ENCODE measurements around the gene CAMTA1. TPM values are rescaled to one million over a fixed set of nuclear protein-coding genes. Genes with fewer than 3 reads are reported as not detected.

Gene CAMTA1
- total RNA-seq, 1 donor from 2014 or later = 81.6 TPM

- no peak overlapping the region for H3K4me3 Mint-ChIP-seq (ENCODE audit: unreplicated experiment)
- no peaks in the 10 kb centered on the region for H3K9me3 Mint-ChIP-seq (ENCODE audit: unreplicated experiment)
- H3K27ac Mint-ChIP-seq (ENCODE audit: unreplicated experiment) = peak overlapping the region; percentile 37
- TF ChIP-seq CTCF (IDR thresholded peaks at IDR 0.05) = no peak
- H3K36me3 Mint-ChIP-seq (ENCODE audit: unreplicated experiment) = no peaks in the 10 kb centered on the region
- no peak for DNase-seq (ENCODE audit: extremely low spot score, unreplicated experiment)
- H3K27me3 Mint-ChIP-seq (ENCODE audit: unreplicated experiment) = no peaks in the 10 kb centered on the region
- H3K4me1 Mint-ChIP-seq (ENCODE audit: unreplicated experiment) = peaks cover 25% of the 10 kb centered on the region
Observed at GRCh38 chr1:7527733-7528045, 742.4 kb downstream of the CAMTA1 start.

GRCh38 chr1:7528386-7529198 lies 743.3 kb downstream of the CAMTA1 start:
- Mint-ChIP-seq H3K27ac (ENCODE audit: unreplicated experiment) (peak overlapping the region; percentile 59), H3K27me3 (ENCODE audit: unreplicated experiment) (no peaks in the 10 kb centered on the region), H3K4me1 (ENCODE audit: unreplicated experiment) (peaks cover 29% of the 10 kb centered on the region), H3K36me3 (ENCODE audit: unreplicated experiment) (no peaks in the 10 kb centered on the region), H3K9me3 (ENCODE audit: unreplicated experiment) (no peaks in the 10 kb centered on the region), H3K4me3 (ENCODE audit: unreplicated experiment) (no peak overlapping the region)
- no peak for DNase-seq (ENCODE audit: extremely low spot score, unreplicated experiment)
- no peak for TF ChIP-seq CTCF (IDR thresholded peaks at IDR 0.05)

- no peaks in the 10 kb centered on the region for H3K27me3 Mint-ChIP-seq (ENCODE audit: unreplicated experiment)
- no peak overlapping the region for H3K27ac Mint-ChIP-seq (ENCODE audit: unreplicated experiment)
- no peak for DNase-seq (ENCODE audit: extremely low spot score, unreplicated experiment)
- no peak overlapping the region for H3K4me3 Mint-ChIP-seq (ENCODE audit: unreplicated experiment)
- no peaks in the 10 kb centered on the region for H3K36me3 Mint-ChIP-seq (ENCODE audit: unreplicated experiment)
- H3K9me3 Mint-ChIP-seq (ENCODE audit: unreplicated experiment) = no peaks in the 10 kb centered on the region
- H3K4me1 Mint-ChIP-seq (ENCODE audit: unreplicated experiment) = peaks cover 42% of the 10 kb centered on the region
- TF ChIP-seq CTCF (IDR thresholded peaks at IDR 0.05) = no peak
Observed at GRCh38 chr1:7529917-7530316, 744.7 kb downstream of the CAMTA1 start.

- H3K36me3 Mint-ChIP-seq (ENCODE audit: unreplicated experiment) = no peaks in the 10 kb centered on the region
- no peaks in the 10 kb centered on the region for H3K9me3 Mint-ChIP-seq (ENCODE audit: unreplicated experiment)
- TF ChIP-seq CTCF (IDR thresholded peaks at IDR 0.05) = no peak
- H3K4me1 Mint-ChIP-seq (ENCODE audit: unreplicated experiment) = peaks cover 48% of the 10 kb centered on the region
- no peak overlapping the region for H3K27ac Mint-ChIP-seq (ENCODE audit: unreplicated experiment)
- H3K4me3 Mint-ChIP-seq (ENCODE audit: unreplicated experiment) = no peak overlapping the region
- H3K27me3 Mint-ChIP-seq (ENCODE audit: unreplicated experiment) = no peaks in the 10 kb centered on the region
- no peak for DNase-seq (ENCODE audit: extremely low spot score, unreplicated experiment)
Observed at GRCh38 chr1:7531562-7532340, 746.5 kb downstream of the CAMTA1 start.

DNA sequence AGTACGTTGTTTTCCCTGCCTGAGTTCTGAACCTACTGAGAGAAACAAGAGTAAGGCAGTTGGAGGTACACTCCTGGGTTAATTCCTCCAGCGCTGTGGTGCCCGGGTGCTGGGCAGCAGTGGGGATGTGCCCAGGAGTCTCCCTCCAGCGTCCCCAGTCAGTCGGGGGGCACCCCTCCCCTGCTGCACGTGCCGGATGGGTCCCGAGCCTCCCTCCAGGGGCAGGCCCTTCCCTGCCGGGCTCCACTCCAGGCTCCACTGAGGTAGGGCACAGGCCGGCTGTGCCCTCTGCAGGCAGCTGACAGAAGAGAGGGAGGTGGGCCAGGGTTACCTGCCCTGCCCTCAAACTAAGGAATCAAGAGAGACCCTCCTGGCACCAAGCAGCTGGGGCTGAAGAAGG lies 747.8 kb downstream of the CAMTA1 start:
- no peak for DNase-seq (ENCODE audit: extremely low spot score, unreplicated experiment)
- H3K27ac Mint-ChIP-seq (ENCODE audit: unreplicated experiment) = no peak overlapping the region
- H3K4me1 Mint-ChIP-seq (ENCODE audit: unreplicated experiment) = peaks cover 46% of the 10 kb centered on the region
- H3K4me3 Mint-ChIP-seq (ENCODE audit: unreplicated experiment) = no peak overlapping the region
- no peaks in the 10 kb centered on the region for H3K36me3 Mint-ChIP-seq (ENCODE audit: unreplicated experiment)
- no peaks in the 10 kb centered on the region for H3K9me3 Mint-ChIP-seq (ENCODE audit: unreplicated experiment)
- H3K27me3 Mint-ChIP-seq (ENCODE audit: unreplicated experiment) = no peaks in the 10 kb centered on the region
- no peak for TF ChIP-seq CTCF (IDR thresholded peaks at IDR 0.05)
